ENCODE measurements around the gene KCNT2.

The KCNT2 gene

DNA sequence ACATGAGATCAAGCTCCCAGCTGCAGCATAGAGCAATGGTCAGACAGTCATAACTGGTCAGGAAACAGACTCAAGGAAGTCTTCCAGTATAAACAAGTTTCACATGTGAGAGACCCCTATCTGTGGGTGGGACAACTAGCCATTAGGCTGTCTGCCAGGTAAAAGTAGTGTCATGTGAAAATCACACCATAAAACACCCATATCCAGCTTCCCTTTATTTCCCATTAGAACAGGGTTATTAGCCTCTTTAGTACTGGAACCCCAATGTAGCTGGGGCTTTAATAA lies 426.7 kb downstream of the KCNT2 start:
- H3K4me2 ChIP-seq (ENCODE audit: low read length): no peak overlapping the region

DNA sequence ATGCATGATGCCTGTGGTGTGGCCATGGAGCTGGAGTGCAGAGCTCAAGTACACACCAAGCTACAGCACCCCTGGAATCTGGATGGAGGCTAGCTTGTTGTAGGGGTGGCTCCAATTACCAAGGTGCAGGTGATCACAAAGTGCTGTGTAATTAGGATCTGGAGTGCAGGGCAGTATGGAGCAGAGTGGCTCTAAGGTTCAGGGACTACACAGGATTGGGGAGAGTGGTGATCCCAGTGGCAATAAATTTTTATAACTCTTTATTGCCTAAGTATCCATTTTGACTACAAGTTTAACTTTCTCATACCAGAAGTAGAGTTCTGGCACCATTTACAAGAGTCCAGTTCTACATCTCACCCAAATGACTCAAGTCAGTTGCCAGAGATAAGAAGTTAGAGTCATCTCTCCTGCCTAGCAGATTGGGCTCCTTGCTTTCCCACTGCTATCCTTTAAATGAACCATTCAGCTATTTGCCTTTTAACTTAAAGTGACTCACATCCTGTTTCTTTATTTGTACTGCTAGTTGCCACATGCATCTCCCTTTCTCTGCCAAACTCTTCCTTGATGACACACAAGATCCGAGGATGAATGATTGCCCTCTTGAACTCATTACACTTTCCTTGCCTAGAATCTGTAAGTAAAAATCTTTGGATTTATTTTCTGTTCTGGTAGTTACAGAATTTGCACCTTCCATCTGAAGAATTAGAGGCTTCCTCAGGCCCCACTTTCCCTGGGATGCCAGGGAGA lies 427.2 kb downstream of the KCNT2 start:
- TF ChIP-seq EZH2phosphoT487 (IDR thresholded peaks at IDR 0.05; ENCODE audit: low read depth) (no peak), CTCF (IDR thresholded peaks at IDR 0.05; ENCODE audit: low read depth, low read length) (no peak)
- no peaks in the 10 kb centered on the region for H3K4me1 ChIP-seq (ENCODE audit: low read length)
- H2AFZ ChIP-seq (ENCODE audit: low read depth, low read length): no peak overlapping the region
- no peak overlapping the region for H3K27ac ChIP-seq (ENCODE audit: low read length)
- no peak overlapping the region for H3K4me2 ChIP-seq (ENCODE audit: low read length)
- H3K9me3 ChIP-seq (ENCODE audit: insufficient read depth, low read length): no peaks in the 10 kb centered on the region; the same call in 1 of the 2 replicates
- H3K4me3 ChIP-seq (ENCODE audit: low read length): no peak overlapping the region
- no peaks in the 10 kb centered on the region for H4K20me1 ChIP-seq (ENCODE audit: insufficient read depth, low read length)
- no peaks in the 10 kb centered on the region for H3K27me3 ChIP-seq (ENCODE audit: low read depth, low read length)
- no peak overlapping the region for H3K9ac ChIP-seq (ENCODE audit: low read length)
- no peaks in the 10 kb centered on the region for H3K36me3 ChIP-seq (replicated peaks; ENCODE audit: low read depth, low read length)
- H3K79me2 ChIP-seq (ENCODE audit: low read length): no peaks in the 10 kb centered on the region

More for the DNA sequence above, 426.7 kb downstream of the KCNT2 start:
- Histone ChIP-seq H3K79me2 (ENCODE audit: low read length) (no peaks in the 10 kb centered on the region), H3K27ac (ENCODE audit: low read length) (no peak overlapping the region), H2AFZ (ENCODE audit: low read depth, low read length) (no peak overlapping the region), H3K27me3 (ENCODE audit: low read depth, low read length) (no peaks in the 10 kb centered on the region), H3K9ac (ENCODE audit: low read length) (no peak overlapping the region), H3K9me3 (ENCODE audit: insufficient read depth, low read length) (no peaks in the 10 kb centered on the region; the same call in 1 of the 2 replicates), H4K20me1 (ENCODE audit: insufficient read depth, low read length) (no peaks in the 10 kb centered on the region), H3K4me1 (ENCODE audit: low read length) (no peaks in the 10 kb centered on the region), H3K36me3 (replicated peaks; ENCODE audit: low read depth, low read length) (no peaks in the 10 kb centered on the region), H3K4me3 (ENCODE audit: low read length) (no peak overlapping the region)
- TF ChIP-seq EZH2phosphoT487 (IDR thresholded peaks at IDR 0.05; ENCODE audit: low read depth): no peak
- no peak for TF ChIP-seq CTCF (IDR thresholded peaks at IDR 0.05; ENCODE audit: low read depth, low read length)

DNA sequence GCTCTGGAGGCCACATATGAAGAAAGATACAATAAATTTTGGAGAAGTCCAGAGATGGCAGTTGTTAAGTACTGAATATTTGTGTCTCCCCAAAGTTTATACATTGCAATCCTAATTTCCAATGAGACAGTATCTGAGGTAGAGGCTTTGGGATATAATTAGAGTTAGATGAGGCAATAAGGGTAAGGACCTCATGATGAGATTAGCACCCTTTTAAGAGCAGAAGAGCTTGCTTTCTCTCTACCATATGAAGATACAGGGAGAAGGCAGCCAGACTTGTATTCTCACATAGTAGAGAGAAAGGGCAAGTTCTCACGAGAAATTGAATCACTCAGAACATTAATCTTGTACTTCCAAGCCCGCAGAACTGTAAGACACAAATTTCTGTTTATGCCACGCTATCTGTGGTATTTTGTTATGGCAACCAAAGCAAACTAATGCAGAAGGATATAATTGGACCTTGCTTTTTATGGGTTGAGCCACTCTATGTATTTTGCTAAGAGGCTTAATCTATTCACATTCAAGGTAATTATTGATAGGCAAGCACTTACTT lies 430.1 kb downstream of the KCNT2 start:
- no peaks in the 10 kb centered on the region; the same call in 1 of the 2 replicates for H3K9me3 ChIP-seq (ENCODE audit: insufficient read depth, low read length)
- TF ChIP-seq EZH2phosphoT487 (IDR thresholded peaks at IDR 0.05; ENCODE audit: low read depth): no peak
- no peak for TF ChIP-seq CTCF (IDR thresholded peaks at IDR 0.05; ENCODE audit: low read depth, low read length)
- no peaks in the 10 kb centered on the region for H3K4me1 ChIP-seq (ENCODE audit: low read length)
- no peaks in the 10 kb centered on the region for H3K79me2 ChIP-seq (ENCODE audit: low read length)
- no peak overlapping the region for H3K27ac ChIP-seq (ENCODE audit: low read length)
- H3K36me3 ChIP-seq (replicated peaks; ENCODE audit: low read depth, low read length): no peaks in the 10 kb centered on the region
- no peak overlapping the region for H2AFZ ChIP-seq (ENCODE audit: low read depth, low read length)
- no peak overlapping the region for H3K4me3 ChIP-seq (ENCODE audit: low read length)
- no peaks in the 10 kb centered on the region for H4K20me1 ChIP-seq (ENCODE audit: insufficient read depth, low read length)
- no peak overlapping the region for H3K9ac ChIP-seq (ENCODE audit: low read length)
- H3K27me3 ChIP-seq (ENCODE audit: low read depth, low read length): no peaks in the 10 kb centered on the region
- H3K4me2 ChIP-seq (ENCODE audit: low read length): no peak overlapping the region

Measured in OCI-LY3 (cell line).